Natural killer cell treated with Interleukin-12 subunit alpha and Interleukin-12 subunit beta and Interleukin-15 and Interleukin-18, amount 100 ng/mL, for 72 hours (primary cell): ENCODE results near the gene NTM. TPM values are rescaled to one million over a fixed set of nuclear protein-coding genes. Genes with fewer than 3 reads are reported as not detected.

ENCODE experiments used
- ATAC-seq, 2 donors: fragments of 150-1000 bp; cut with Tn5 transposase in 1 of 2; sonication (Bioruptor Pico), chemical (Tn5 transposase) in 1 of 2; 2 replicates each; pipeline ENCODE4 v1.10.0; 2021
- DNase-seq: peaks from one replicate; pipeline ENCODE4 v3.0.0; 2022; ENCODE audit warnings: low spot score
- H3K27ac Mint-ChIP-seq, 2 donors: 1 replicate in 1 of 2; 2 replicates in 1 of 2; pipeline ENCODE4 v1.8.0; 2022; ENCODE audit warnings: mixed read lengths in 2 of 2, mild to moderate bottlenecking in 1 of 2, moderate library complexity in 1 of 2
- H3K27me3 Mint-ChIP-seq, 2 donors: 1 replicate in 1 of 2; 2 replicates in 1 of 2; pipeline ENCODE4 v1.8.0; 2022; ENCODE audit warnings: mixed read lengths in 2 of 2
- H3K36me3 Mint-ChIP-seq: one replicate; pipeline ENCODE4 v1.8.0; 2022; ENCODE audit warnings: mixed read lengths
- H3K4me1 Mint-ChIP-seq, 2 donors: 1 replicate in 1 of 2; 2 replicates in 1 of 2; pipeline ENCODE4 v1.8.0; 2022; ENCODE audit warnings: low read depth in 2 of 2, mixed read lengths in 2 of 2, mild to moderate bottlenecking in 1 of 2
- H3K4me3 Mint-ChIP-seq: one replicate; pipeline ENCODE4 v1.8.0; 2022; ENCODE audit warnings: mixed read lengths
- H3K9me3 Mint-ChIP-seq: 2 replicates; pipeline ENCODE4 v1.8.0; 2022; ENCODE audit warnings: mixed read lengths
- total RNA-seq, 2 donors: library from RNA; stranded (reverse); gene quantifications; one replicate each; pipeline ENCODE4 v1.2.3, GENCODE V29; 2022

Gene NTM
- total RNA-seq, 2 donors from 2014 or later, result not detected

DNA sequence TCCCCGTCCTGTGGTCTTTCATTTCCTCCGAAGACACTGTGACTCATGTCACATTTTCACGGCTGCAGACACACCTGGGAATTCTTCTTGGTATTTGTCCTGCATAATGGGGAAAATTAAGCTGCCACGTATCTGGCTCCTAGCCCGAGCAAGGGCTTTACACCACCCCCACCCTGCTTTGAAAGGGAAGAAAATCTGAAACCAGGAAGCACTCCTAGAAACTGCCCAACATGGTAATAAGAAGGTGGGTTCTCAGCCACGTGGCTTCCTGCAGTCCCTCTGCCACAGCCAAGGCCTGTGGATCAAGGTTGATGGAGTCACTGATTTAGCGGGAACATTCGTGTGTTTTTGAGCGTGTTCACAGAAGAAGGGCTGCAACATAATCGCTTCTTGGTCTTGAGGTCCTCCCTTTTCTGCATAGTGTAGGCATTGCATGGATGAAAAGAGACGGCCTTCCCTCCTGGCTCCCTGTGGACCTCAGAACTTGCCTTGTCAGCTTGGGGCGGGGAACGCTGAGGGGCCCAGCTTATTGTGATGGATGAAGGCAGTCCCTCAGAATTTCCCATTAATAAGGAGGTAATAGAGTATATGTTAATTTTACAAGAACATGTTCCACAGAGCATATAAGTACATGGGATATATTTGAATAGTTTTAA lies 292.0 kb downstream of the NTM start:
- peaks cover 8 to 29% of the 10 kb centered on the region in 2 donors for H3K27me3 Mint-ChIP-seq
- no peak overlapping the region for H3K27ac Mint-ChIP-seq
- ATAC-seq (no peak), DNase-seq (no peak)
- H3K9me3 Mint-ChIP-seq, result no peaks in the 10 kb centered on the region
- H3K36me3 Mint-ChIP-seq, result no peaks in the 10 kb centered on the region
- H3K4me1 Mint-ChIP-seq, result peaks cover 0 to 5% of the 10 kb centered on the region in 2 donors
- H3K4me3 Mint-ChIP-seq, result no peak overlapping the region

DNA sequence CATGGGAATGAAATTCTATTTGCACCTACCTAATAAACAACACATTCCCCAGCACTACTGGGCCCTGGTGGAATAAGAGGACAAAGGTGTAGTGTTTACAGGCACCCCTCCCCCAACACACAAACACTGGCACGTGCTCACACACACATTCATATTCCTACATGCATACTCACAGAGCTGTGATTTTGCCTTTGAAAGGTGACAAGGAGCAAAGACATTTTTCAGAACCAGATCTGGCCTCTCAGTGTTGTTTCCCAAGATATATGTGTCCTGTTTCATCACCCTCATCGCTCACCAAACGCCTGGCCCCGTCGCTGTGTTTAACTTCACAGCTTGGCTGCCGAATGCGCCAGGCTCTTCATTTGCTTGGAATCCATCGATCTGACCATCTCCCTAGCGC lies 292.6 kb downstream of the NTM start:
- Mint-ChIP-seq H3K9me3 (no peaks in the 10 kb centered on the region), H3K4me3 (no peak overlapping the region), H3K27me3 (peaks cover 6 to 24% of the 10 kb centered on the region in 2 donors), H3K36me3 (no peaks in the 10 kb centered on the region), H3K4me1 (peaks cover 0 to 5% of the 10 kb centered on the region in 2 donors), H3K27ac (no peak overlapping the region)
- DNase-seq (no peak), ATAC-seq (no peak)

DNA sequence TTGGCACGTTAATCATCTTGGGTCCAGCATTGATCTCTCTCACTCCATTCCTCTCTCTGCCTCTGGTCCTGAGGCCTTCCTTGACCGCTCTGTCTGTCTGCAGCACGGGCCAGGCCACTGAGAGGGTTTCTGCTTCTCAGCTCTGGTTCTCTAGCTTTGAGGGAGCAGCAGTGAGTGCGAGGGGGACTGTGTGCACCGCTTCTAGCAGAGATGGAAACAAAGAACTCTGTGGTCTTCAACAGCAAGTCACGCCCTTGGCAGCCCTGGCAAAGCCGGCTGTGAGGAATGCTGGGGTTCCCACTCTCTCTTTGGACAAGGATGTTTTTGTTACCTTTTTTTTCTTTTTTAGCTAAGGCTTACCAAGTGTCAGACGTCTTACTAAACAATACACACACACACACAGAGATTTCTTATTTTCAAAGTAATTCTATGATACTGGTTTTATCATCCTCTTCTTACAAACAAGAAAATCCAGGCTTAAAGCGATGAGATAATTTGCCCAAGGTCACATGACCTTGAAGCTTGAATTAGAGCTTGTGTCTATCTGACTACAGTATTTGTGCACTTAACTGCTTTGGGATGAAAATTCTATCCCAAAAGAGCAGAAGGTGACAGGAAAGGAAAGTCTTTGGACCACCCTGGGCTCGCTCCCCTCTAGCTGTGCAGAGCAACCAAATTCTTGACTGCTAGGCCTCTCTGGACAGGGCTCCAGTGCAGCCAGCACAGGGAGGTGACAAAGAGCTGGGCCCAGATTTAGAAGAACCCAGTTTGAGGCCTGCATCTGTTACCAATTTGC lies 293.2 kb downstream of the NTM start:
- peaks cover 0 to 6% of the 10 kb centered on the region in 2 donors for H3K4me1 Mint-ChIP-seq
- peaks cover 6 to 24% of the 10 kb centered on the region in 2 donors for H3K27me3 Mint-ChIP-seq
- DNase-seq, result no peak
- no peak overlapping the region for H3K4me3 Mint-ChIP-seq
- H3K9me3 Mint-ChIP-seq, result no peaks in the 10 kb centered on the region
- no peaks in the 10 kb centered on the region for H3K36me3 Mint-ChIP-seq
- ATAC-seq, result no peak
- H3K27ac Mint-ChIP-seq, result no peak overlapping the region

DNA sequence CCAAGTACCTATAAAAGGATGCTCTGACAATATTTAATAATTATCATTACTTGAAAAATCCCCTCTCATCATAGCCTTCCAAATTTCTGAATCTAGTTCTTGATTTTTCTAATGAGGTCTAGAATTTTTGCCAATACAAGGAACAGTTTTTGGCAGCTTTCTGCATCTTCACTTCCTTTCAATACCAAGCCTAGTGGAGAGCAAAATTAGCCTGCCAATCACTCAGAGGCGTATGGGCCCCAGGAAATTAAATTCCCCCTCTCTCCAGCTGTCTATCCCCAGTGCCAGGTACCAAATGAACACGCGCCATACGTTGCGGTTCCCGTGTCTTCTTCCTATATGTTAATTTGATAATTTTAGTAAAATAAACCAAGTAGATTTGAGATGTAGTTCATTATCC lies 293.9 kb downstream of the NTM start:
- DNase-seq (no peak), ATAC-seq (no peak)
- H3K4me3 Mint-ChIP-seq, result no peak overlapping the region
- H3K27me3 Mint-ChIP-seq, result peaks cover 6 to 21% of the 10 kb centered on the region in 2 donors
- H3K36me3 Mint-ChIP-seq, result no peaks in the 10 kb centered on the region
- H3K9me3 Mint-ChIP-seq, result no peaks in the 10 kb centered on the region
- H3K27ac Mint-ChIP-seq, result no peak overlapping the region
- H3K4me1 Mint-ChIP-seq, result peaks cover 0 to 9% of the 10 kb centered on the region in 2 donors

DNA sequence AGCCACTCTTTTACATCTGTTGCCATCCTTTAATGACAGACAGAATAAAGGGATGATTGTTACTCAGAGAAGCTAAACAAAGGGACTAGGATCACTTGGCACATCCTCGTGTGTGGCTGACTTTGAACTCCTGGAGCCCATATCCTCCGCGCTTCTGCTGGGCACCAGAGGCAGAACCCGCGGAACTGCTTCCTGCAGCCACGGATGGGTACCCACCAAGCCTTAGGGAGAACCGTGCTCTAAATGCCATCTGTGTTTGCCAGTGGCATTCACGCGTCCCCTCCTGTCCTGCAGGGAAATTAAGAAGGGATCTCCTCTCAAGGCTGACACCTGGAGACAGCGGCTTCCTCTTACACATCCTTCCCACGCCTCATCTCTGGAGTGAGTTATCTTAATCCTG lies 294.4 kb downstream of the NTM start:
- Mint-ChIP-seq H3K27ac (no peak overlapping the region), H3K36me3 (no peaks in the 10 kb centered on the region), H3K9me3 (no peaks in the 10 kb centered on the region)

DNA sequence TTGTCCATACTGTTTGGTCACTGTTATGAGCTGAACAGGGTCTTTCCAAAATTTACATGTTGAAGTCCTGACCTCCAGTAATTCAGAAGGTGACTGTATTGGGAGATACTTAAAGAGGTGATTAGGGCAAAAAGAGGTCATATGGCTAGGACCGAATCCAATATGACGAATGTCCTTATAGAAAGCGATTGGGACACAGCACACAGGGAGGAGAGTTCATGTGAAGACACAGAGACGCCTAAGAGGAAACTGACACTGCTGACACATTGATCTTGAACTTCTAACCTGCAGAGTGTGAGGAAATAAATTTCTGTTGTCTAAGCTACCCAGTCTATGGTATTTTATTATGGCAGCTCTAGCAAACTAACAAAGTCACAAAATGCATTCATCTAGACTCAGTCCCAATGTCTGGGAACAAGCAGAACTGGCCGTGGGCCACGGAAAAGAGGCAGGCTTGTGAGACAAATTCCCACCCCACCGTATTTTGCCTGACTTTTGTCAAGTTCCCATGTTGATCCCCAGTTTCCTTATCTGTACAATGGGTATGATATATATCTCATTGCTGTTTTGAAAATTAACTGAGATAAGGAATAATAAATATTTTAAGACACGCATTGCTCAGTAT lies 295.0 kb downstream of the NTM start:
- ATAC-seq (no peak), DNase-seq (no peak)
- Mint-ChIP-seq H3K4me1 (peaks cover 0 to 9% of the 10 kb centered on the region in 2 donors), H3K4me3 (no peak overlapping the region), H3K9me3 (no peaks in the 10 kb centered on the region), H3K27ac (no peak overlapping the region), H3K27me3 (peaks cover 0 to 9% of the 10 kb centered on the region in 2 donors), H3K36me3 (no peaks in the 10 kb centered on the region)

More for the DNA sequence above, 294.4 kb downstream of the NTM start:
- Mint-ChIP-seq H3K27me3 (peaks cover 2 to 16% of the 10 kb centered on the region in 2 donors), H3K4me3 (no peak overlapping the region), H3K4me1 (peaks cover 0 to 9% of the 10 kb centered on the region in 2 donors)
- ATAC-seq (no peak), DNase-seq (no peak)

DNA sequence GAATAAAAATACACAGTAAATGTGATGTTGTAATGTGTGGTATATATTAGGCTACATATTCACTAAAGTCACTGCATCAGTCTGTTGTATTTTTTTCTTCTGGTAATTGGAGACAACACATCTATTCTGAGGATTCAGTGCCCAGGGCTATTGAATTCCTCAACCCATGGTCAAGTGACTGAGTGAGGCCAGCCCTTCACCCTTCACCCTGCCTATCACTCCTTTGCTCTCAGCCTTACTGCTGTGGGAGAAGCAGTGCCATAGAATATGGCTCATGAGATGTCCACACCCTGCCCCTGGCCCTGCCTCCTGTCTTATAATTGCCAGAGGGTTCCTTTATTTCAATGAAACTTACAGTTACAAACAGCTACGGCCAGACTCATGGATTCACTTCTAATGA lies 295.6 kb downstream of the NTM start:
- no peak overlapping the region for H3K27ac Mint-ChIP-seq
- no peak overlapping the region for H3K4me3 Mint-ChIP-seq
- DNase-seq (no peak), ATAC-seq (no peak)
- no peaks in the 10 kb centered on the region for H3K9me3 Mint-ChIP-seq
- peaks cover 0 to 9% of the 10 kb centered on the region in 2 donors for H3K4me1 Mint-ChIP-seq
- no peaks in the 10 kb centered on the region for H3K36me3 Mint-ChIP-seq
- peaks cover 0 to 4% of the 10 kb centered on the region in 2 donors for H3K27me3 Mint-ChIP-seq

DNA sequence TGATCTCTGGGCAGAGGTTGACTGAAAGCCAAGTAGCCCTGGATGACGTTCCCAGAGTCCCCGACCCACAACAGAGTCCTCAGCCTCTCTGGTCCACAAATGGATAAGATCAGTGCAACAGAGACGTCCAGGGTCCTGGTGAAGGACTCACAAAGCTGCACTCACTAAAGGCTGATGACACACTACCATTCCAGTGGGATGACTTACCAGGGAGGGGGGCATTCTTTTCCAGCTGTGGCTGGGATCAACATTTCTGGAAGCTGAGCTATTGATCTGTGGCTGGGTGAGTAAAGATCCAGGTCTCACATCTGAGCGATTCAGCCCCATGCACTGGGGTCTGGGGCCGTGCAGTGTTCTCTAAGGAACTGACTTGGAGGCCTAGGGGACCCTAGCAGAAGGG lies 296.2 kb downstream of the NTM start:
- Mint-ChIP-seq H3K9me3 (no peaks in the 10 kb centered on the region), H3K4me1 (peaks cover 0 to 9% of the 10 kb centered on the region in 2 donors), H3K4me3 (no peak overlapping the region), H3K36me3 (no peaks in the 10 kb centered on the region), H3K27me3 (no peaks in the 10 kb centered on the region), H3K27ac (no peak overlapping the region)
- ATAC-seq, result no peak
- DNase-seq, result no peak

DNA sequence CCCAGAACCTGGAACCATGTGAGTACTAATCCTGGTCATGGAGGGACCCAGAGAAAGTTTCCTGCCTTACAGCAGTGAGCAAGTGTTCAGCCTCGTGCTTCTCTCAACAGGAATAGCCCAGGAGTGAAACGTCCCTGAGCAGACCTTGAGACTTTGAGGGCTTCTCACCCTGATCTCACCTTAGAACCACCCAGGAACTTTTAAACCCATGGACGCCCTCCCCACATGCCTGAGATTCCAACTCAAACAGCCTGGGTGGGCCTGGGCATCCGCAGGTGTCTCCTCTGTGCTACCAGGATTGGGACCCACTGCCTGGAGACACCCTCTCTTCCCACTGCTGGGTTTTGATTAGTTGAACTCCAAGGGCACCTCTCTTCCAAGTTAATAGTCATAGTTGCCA lies 297.2 kb downstream of the NTM start:
- ATAC-seq (no peak), DNase-seq (no peak)
- H3K4me1 Mint-ChIP-seq, result peaks cover 0 to 9% of the 10 kb centered on the region in 2 donors
- no peaks in the 10 kb centered on the region for H3K9me3 Mint-ChIP-seq
- no peak overlapping the region for H3K27ac Mint-ChIP-seq
- no peaks in the 10 kb centered on the region for H3K27me3 Mint-ChIP-seq
- H3K36me3 Mint-ChIP-seq, result no peaks in the 10 kb centered on the region
- H3K4me3 Mint-ChIP-seq, result no peak overlapping the region

DNA sequence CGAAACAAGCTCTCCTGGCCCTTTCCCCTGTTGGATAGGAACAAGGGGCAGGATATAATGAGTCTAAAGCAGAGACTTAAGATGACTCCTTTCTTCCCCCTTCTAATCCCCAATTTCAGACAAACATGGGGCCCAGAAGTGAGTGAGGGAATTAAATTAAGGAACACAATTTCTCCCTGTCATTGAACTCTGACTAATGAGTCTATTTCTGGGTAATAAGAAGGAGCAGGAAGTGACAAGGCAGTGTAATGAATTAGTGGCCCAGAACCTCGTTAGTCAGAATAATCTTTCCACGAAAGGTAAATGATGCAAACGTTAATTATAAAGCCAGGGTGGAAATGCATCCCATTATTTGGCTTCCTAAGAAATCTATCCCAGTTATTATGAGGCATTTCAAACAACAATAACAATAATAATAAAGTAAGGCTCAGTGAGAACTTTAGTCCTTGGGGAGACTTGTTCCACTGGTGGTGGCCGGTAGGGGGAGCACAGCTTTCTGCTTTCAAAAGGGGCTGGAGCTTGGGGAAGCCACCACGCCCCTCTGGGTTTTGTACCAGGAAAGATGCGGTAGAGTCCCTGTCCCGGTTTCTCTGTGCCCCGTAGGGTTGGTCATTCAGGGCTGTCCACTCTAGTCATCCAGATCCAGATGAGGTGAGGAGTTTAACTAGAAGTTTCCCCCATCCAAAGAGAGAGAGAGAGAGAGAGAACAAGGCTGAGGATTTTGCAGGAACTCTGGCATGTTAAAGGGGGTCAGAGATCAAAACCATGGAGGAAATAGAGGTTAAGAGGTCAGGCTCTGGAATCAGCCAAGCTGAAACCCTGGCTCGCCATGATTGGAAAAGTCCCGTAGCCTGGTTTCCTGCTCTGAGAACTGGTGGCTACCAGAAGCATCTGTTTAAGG lies 298.3 kb downstream of the NTM start:
- Mint-ChIP-seq H3K27ac (peak overlapping the region in 1 of 2 donors; percentile 9), H3K27me3 (no peaks in the 10 kb centered on the region), H3K9me3 (no peaks in the 10 kb centered on the region), H3K4me1 (peaks cover 3 to 9% of the 10 kb centered on the region in 2 donors), H3K4me3 (peak overlapping the region; percentile 6), H3K36me3 (no peaks in the 10 kb centered on the region)
- ATAC-seq (no peak), DNase-seq (no peak)

DNA sequence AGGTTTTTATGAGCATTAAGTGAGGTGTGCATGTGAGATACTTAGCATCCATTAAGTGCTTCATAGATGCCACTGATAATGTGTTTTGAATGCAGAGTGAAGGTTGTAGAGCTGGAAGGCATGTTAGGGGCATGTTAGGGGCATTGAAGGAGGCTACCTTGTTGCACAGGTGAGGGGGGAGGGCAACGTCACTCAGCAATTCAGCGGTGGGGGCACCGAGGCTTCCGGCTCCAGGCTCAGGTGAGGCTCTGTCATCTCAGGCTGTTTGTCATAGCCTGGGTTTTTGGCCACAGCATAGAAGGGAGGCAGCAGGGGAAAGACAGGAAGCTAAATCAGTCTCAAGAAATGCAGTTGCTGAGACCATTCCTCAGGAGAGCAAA lies 299.0 kb downstream of the NTM start:
- ATAC-seq (no peak), DNase-seq (no peak)
- peaks cover 5 to 9% of the 10 kb centered on the region in 2 donors for H3K4me1 Mint-ChIP-seq
- peak overlapping the region in 1 of 2 donors; percentile 9 for H3K27ac Mint-ChIP-seq
- H3K36me3 Mint-ChIP-seq, result no peaks in the 10 kb centered on the region
- H3K4me3 Mint-ChIP-seq, result no peak overlapping the region
- H3K9me3 Mint-ChIP-seq, result no peaks in the 10 kb centered on the region
- H3K27me3 Mint-ChIP-seq, result no peaks in the 10 kb centered on the region

DNA sequence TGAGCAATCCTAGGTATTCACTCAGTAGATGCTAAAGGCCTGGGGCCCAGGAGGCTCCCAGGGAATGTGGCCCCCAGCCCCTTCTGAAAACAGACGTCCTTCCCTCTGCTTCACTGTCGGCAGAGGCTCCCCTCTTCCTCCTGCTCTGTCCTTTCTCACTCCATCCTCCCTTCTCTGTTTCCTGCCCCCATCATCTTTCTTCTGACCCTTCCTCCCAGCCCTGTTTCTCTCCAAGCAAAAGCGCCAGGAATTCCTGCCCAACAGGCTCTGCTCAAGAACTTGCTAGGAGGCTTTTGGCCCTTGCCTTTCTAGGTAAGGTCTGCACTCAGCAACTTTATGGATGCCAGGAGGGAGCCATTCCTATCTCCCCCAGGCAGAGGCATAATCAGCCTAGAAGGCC lies 300.5 kb downstream of the NTM start:
- DNase-seq (no peak), ATAC-seq (no peak)
- Mint-ChIP-seq H3K27ac (no peak overlapping the region), H3K36me3 (no peaks in the 10 kb centered on the region), H3K9me3 (no peaks in the 10 kb centered on the region), H3K4me3 (no peak overlapping the region), H3K27me3 (no peaks in the 10 kb centered on the region), H3K4me1 (peaks cover 5 to 9% of the 10 kb centered on the region in 2 donors)

DNA sequence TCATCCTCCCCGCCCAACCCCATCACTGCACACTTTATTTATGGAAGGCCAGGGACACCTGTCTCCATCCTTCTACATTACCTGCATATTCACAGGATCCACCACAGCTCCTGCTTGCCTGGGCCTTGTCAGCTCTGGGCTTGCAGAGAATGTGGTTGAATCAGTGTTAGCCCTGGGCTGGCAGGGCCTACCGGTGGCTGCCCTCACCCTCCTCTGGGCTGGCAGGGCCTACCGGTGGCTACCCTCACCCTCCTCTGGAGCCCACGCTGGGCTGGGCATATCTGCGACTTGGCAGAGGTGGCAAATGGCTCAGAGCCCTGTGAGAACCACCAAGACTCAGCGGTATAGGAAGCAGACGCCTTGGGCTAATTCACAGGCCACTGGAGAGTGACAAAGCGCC lies 300.9 kb downstream of the NTM start:
- Mint-ChIP-seq H3K9me3 (no peaks in the 10 kb centered on the region), H3K4me3 (no peak overlapping the region), H3K27ac (no peak overlapping the region), H3K27me3 (no peaks in the 10 kb centered on the region), H3K36me3 (no peaks in the 10 kb centered on the region), H3K4me1 (peaks cover 5 to 9% of the 10 kb centered on the region in 2 donors)
- DNase-seq (no peak), ATAC-seq (peak in 1 of 2 donors; percentile 37)
